HFF-Myc (cell line): ENCODE data around the gene AQP3.
"Not testable (repeated sequence)": the region's sequence is repeated elsewhere in the genome, so short reads cannot be mapped to it uniquely, and the experiment has no call there.

Experiments
- DNase-seq: peaks from one replicate; pipeline ENCODE4 v3.0.0-alpha.2; 2011; ENCODE audit warnings: low read depth; ENCODE audit errors: extremely low read depth
- H3K4me3 ChIP-seq: replicated peaks from 2 replicates; pipeline ENCODE4 v1.5.1; 2011; ENCODE audit warnings: low read depth, mild to moderate bottlenecking, control low read depth, low read length
- CTCF ChIP-seq: IDR thresholded peaks from 2 replicates; pipeline ENCODE4 v1.5.1; 2012; ENCODE audit warnings: mild to moderate bottlenecking, low read depth, low read length, control low read depth; ENCODE audit errors: missing control alignments

Gene AQP3

GRCh38 chr9:33446946-33447798 is at the start of gene AQP3:
Gene AQP3, minus strand, starts transcription at chr9:33447593. Its CDS starts 63 bp downstream, at chr9:33447530.
- DNase-seq: no peak
- H3K4me3 ChIP-seq: peak within 1 kb of the TSS; percentile 37
- TF ChIP-seq CTCF: no peak

- DNase-seq, H3K4me3 ChIP-seq: not testable (repeated sequence)
Observed at GRCh38 chr9:33493819-33494218, 46.4 kb upstream of the AQP3 start.

- no peak for TF ChIP-seq CTCF
- H3K4me3 ChIP-seq: no peak overlapping the region
- DNase-seq: no peak
Observed at GRCh38 chr9:33489066-33489465, 41.7 kb upstream of the AQP3 start.

GRCh38 chr9:33485312-33485711 is 37.9 kb upstream of the AQP3 start:
- not testable (repeated sequence) for H3K4me3 ChIP-seq, DNase-seq

- DNase-seq: no peak
- TF ChIP-seq CTCF: no peak
- H3K4me3 ChIP-seq: no peak overlapping the region
Observed at GRCh38 chr9:33480976-33481375, 33.6 kb upstream of the AQP3 start.

- DNase-seq: no peak
- no peak for TF ChIP-seq CTCF
- H3K4me3 ChIP-seq: no peak overlapping the region
Observed at GRCh38 chr9:33480106-33480505, 32.7 kb upstream of the AQP3 start.

- no peak overlapping the region for H3K4me3 ChIP-seq
- no peak for DNase-seq
- TF ChIP-seq CTCF: no peak
Observed at GRCh38 chr9:33476503-33476902, 29.1 kb upstream of the AQP3 start.

GRCh38 chr9:33475357-33475756 is 28.0 kb upstream of the AQP3 start:
- no peak overlapping the region for H3K4me3 ChIP-seq
- TF ChIP-seq CTCF: no peak
- no peak for DNase-seq
